ENCODE data around the gene FBXL7.

DNA sequence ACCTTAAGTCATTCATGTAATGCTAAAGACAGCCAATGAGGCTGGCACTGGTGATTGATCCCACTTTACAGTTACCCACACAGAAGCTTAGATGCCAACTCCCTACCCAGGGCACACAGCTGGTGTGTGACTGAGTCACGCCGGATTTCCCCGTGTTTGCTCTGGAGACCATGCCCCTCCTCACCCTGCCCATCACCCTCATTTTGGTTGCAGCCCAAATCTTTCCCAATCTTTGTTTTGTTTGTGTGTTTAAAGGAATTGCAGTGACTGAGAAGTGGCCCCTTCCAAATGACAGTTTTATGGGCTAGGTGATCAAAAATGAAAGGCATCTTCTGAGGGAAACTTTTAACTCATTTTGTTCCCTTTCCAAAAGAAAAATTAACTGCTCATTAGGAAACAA, 10.9 kb downstream of the FBXL7 start:
- TF ChIP-seq CTCF (IDR thresholded peaks at IDR 0.05; ENCODE audit: low read depth, low read length) (no peak), EZH2phosphoT487 (IDR thresholded peaks at IDR 0.05; ENCODE audit: low read depth) (no peak)

Data from OCI-LY3 (cell line).